ENCODE results near the gene CNPY1.

GRCh38 chr7:155565596-155565995 lies 19.2 kb upstream of the CNPY1 start:
- TF ChIP-seq CTCF (IDR thresholded peaks at IDR 0.05) (no peak), POLR2A (IDR thresholded peaks at IDR 0.05) (no peak), EP300 (IDR thresholded peaks at IDR 0.05) (no peak)
